Endothelial cell of umbilical vein (primary cell): ENCODE measurements around the gene FAM131B. TPM values are rescaled to one million over a fixed set of nuclear protein-coding genes. Genes with fewer than 3 reads are reported as not detected.

ENCODE experiments used
- BruUV-seq: library from RNA; stranded (reverse); fragments of 400-500 nt; replicated peaks from 2 replicates; lab custom pipeline; 2021; lab: Mats Ljungman, UMichigan
- CTCF ChIA-PET: fragments of 300-600, 350-600 bp; sonication (Branson Sonifier 250); formaldehyde crosslinking; loops from one replicate; lab custom pipeline; 2021; ENCODE audit warnings: antibody characterized with exemption, inconsistent platforms; lab: Charles Lee
- POLR2A ChIA-PET: fragments of 300-600, 350-600 bp; sonication (Branson Sonifier 250); formaldehyde crosslinking; loops from one replicate; lab custom pipeline; 2021; ENCODE audit warnings: antibody characterized with exemption, inconsistent platforms; lab: Charles Lee
- DNase-seq: peaks from one replicate; pipeline ENCODE4 v3.0.0-alpha.2; 2011; ENCODE audit warnings: low read depth, low spot score
- FAIRE-seq: peaks from 2 replicates; lab custom pipeline; 2011; peaks lifted over from hg19 to GRCh38; lab: Jason Lieb, UNC
- H2AFZ ChIP-seq: 2 replicates; pipeline ENCODE4 v1.6.0; 2012; ENCODE audit warnings: low read depth, low read length, control low read depth, inconsistent platforms
- H3K27ac ChIP-seq: 2 replicates; pipeline ENCODE4 v1.5.1; 2011; ENCODE audit warnings: low read depth, mild to moderate bottlenecking, control low read depth, low read length, moderate library complexity; ENCODE audit not compliant: insufficient read depth
- H3K27me3 ChIP-seq, 2 experiments: 2 replicates each; pipeline versions ENCODE4 v1.6.0 to v1.6.1; 2011; ENCODE audit warnings: low read length in 2 of 2, mixed read lengths in 1 of 2; ENCODE audit not compliant: control insufficient read depth in 2 of 2, insufficient read depth in 2 of 2
- H3K36me3 ChIP-seq, 2 experiments: 2 replicates in 1 of 2; 3 replicates in 1 of 2; pipeline ENCODE4 v1.5.1; 2011; ENCODE audit warnings: low read length in 2 of 2, mild to moderate bottlenecking in 1 of 2, moderate library complexity in 1 of 2; ENCODE audit not compliant: control insufficient read depth in 2 of 2, insufficient read depth in 2 of 2; ENCODE audit errors: extremely low read depth in 1 of 2
- H3K4me1 ChIP-seq: 3 replicates; pipeline ENCODE4 v1.5.1; 2011; ENCODE audit warnings: mild to moderate bottlenecking, low read length; ENCODE audit not compliant: control insufficient read depth, insufficient read depth; ENCODE audit errors: extremely low read depth
- H3K4me2 ChIP-seq: 2 replicates; pipeline ENCODE4 v1.6.1; 2011; ENCODE audit warnings: low read length, control low read depth, mixed read lengths; ENCODE audit not compliant: insufficient read depth
- H3K4me3 ChIP-seq, 3 experiments: fragments of 200-600 bp in 1 of 3; sonication (generic), shearing (Covaris generic) in 1 of 3; replicated peaks in 1 of 3; 2 replicates each; pipeline ENCODE4 v1.5.1; 2011 to 2016; ENCODE audit warnings: control low read depth in 3 of 3, low read length in 3 of 3, mild to moderate bottlenecking in 2 of 3, inconsistent platforms in 1 of 3, low read depth in 1 of 3, moderate library complexity in 1 of 3; ENCODE audit not compliant: insufficient read depth in 1 of 3
- H3K79me2 ChIP-seq: 2 replicates; pipeline ENCODE4 v1.6.0; 2012; ENCODE audit warnings: low read length, inconsistent platforms; ENCODE audit not compliant: control insufficient read depth, insufficient read depth
- H3K9ac ChIP-seq: replicated peaks from 2 replicates; pipeline ENCODE3; 2011; ENCODE audit warnings: low read length, control low read depth; ENCODE audit not compliant: insufficient read depth; ENCODE audit errors: extremely low read depth
- H3K9me1 ChIP-seq: replicated peaks from 3 replicates; pipeline ENCODE4 v1.6.0; 2011; ENCODE audit warnings: mild to moderate bottlenecking, low read length; ENCODE audit not compliant: control insufficient read depth, insufficient read depth; ENCODE audit errors: extremely low read depth
- H3K9me3 ChIP-seq: replicated peaks from 2 replicates; pipeline ENCODE4 v1.5.1; 2012; ENCODE audit warnings: low read length, inconsistent platforms; ENCODE audit not compliant: control insufficient read depth, insufficient read depth
- H4K20me1 ChIP-seq: replicated peaks from 2 replicates; pipeline ENCODE3; 2011; ENCODE audit warnings: mild to moderate bottlenecking, low read length; ENCODE audit not compliant: control insufficient read depth, insufficient read depth; ENCODE audit errors: extremely low read depth
- CTCF ChIP-seq, 2 donors: IDR thresholded peaks; 1 replicate in 1 of 2; 2 replicates in 1 of 2; pipeline ENCODE4 v1.5.1; 2011; ENCODE audit warnings: low read length in 2 of 2, mild to moderate bottlenecking in 2 of 2, moderate library complexity in 2 of 2, control low read depth in 1 of 2, inconsistent platforms in 1 of 2, low read depth in 1 of 2; ENCODE audit not compliant: insufficient read depth in 1 of 2; ENCODE audit errors: extremely low read depth in 1 of 2
- EZH2 ChIP-seq: IDR thresholded peaks from 2 replicates; pipeline ENCODE4 v1.6.1; 2012; ENCODE audit warnings: borderline replicate concordance, low read depth, mild to moderate bottlenecking, moderate library complexity, low read length, inconsistent platforms; ENCODE audit not compliant: severe bottlenecking
- FOS ChIP-seq: IDR thresholded peaks from 2 replicates; pipeline ENCODE4 v1.6.1; 2011; ENCODE audit warnings: mild to moderate bottlenecking, low read length, moderate library complexity, borderline replicate concordance; ENCODE audit not compliant: insufficient read depth
- GATA2 ChIP-seq: IDR thresholded peaks from 2 replicates; pipeline ENCODE4 v1.7.0; 2011; ENCODE audit warnings: low read depth, mild to moderate bottlenecking, moderate library complexity, mixed read lengths, low read length; ENCODE audit not compliant: insufficient read length, insufficient read depth
- JUN ChIP-seq: IDR thresholded peaks from 2 replicates; pipeline ENCODE4 v1.6.1; 2011; ENCODE audit warnings: borderline replicate concordance, low read depth; ENCODE audit not compliant: insufficient read length, insufficient read depth
- MAX ChIP-seq: IDR thresholded peaks from 2 replicates; pipeline ENCODE4 v1.6.1; 2011; ENCODE audit not compliant: insufficient read depth, insufficient read length
- MYC ChIP-seq: IDR thresholded peaks from one replicate; pipeline ENCODE4 v1.6.1; 2011; ENCODE audit warnings: mild to moderate bottlenecking, low read depth, low read length
- POLR2A ChIP-seq: IDR thresholded peaks from 2 replicates; pipeline ENCODE4 v1.6.1; 2012; ENCODE audit warnings: low read depth, mild to moderate bottlenecking, control low read depth, low read length
- POLR2AphosphoS5 ChIP-seq: IDR thresholded peaks from 2 replicates; pipeline ENCODE4 v1.6.1; 2012; ENCODE audit warnings: low read depth, mild to moderate bottlenecking, control low read depth, low read length, moderate library complexity; ENCODE audit not compliant: insufficient read depth
- dilution Hi-C: fragments of 300-500 bp; cut with MboI; formaldehyde crosslinking; loops from one replicate; pipeline ENCODE4 v1.15.0; 2019; ENCODE audit warnings: low sequenced_read_pairs; ENCODE audit not compliant: extremely low pct_ligation_motif_present
- intact Hi-C: fragments of 100-400 bp; cut with micrococcal nuclease; formaldehyde crosslinking; loops from one replicate; pipeline ENCODE4 v1.10.0; 2022
- polyA plus RNA-seq, 4 experiments: library from polyadenylated mRNA; depleted of rRNA in 3 of 4; stranded (reverse) in 3 of 4; unstranded in 1 of 4; fragments of >200 nt; gene quantifications; 2 replicates each; pipeline versions ENCODE4 v1.2.1 to v1.2.3, GENCODE V29; 2011 to 2012; ENCODE audit warnings: missing spikeins in 1 of 4
- total RNA-seq: library from RNA; stranded (reverse); gene quantifications from 2 replicates; pipeline ENCODE4 v1.2.3, GENCODE V29; 2021

The FAM131B gene
- total and polyA plus RNA-seq, 2 donors (not counting 3 experiments of a cell fraction or from before 2014, with no cell fraction given), result 1.6 to 1.8 TPM

GRCh38 chr7:143346018-143346417 is 16.5 kb downstream of the FAM131B start:
- Histone ChIP-seq H3K36me3 (no peaks in the 10 kb centered on the region), H2AFZ (peak overlapping the region; percentile 93), H3K9me1 (no peaks in the 10 kb centered on the region), H3K27ac (no peak overlapping the region), H3K9me3 (no peaks in the 10 kb centered on the region), H3K9ac (no peak overlapping the region), H3K79me2 (no peaks in the 10 kb centered on the region), H3K4me2 (no peak overlapping the region), H3K27me3 (peaks cover 20 to 24% of the 10 kb centered on the region in 2 experiments), H3K4me1 (peaks cover 4% of the 10 kb centered on the region), H3K4me3 (no peak overlapping the region), H4K20me1 (no peaks in the 10 kb centered on the region)
- no peak for DNase-seq
- no TSS peak for BruUV-seq
- FAIRE-seq, result no peak
- intact Hi-C loops (no loop called here), dilution Hi-C loops (no loop called here)
- ChIA-PET POLR2A (interaction anchor here (0.9 to 1.1 kb wide), 2 partner anchors 12 to 58 kb away, joined by 3 read pairs; partner anchors contain the start of gene CASP2), CTCF (interaction anchor here (0.6 to 2.3 kb wide), 13 partner anchors 8 to 106 kb away, joined by 3 to 10 read pairs (median 5); partner anchors contain the start of gene ZYX)
- TF ChIP-seq MYC (no peak), MAX (no peak), FOS (no peak), POLR2A (no peak), JUN (no peak), GATA2 (no peak), POLR2AphosphoS5 (no peak), CTCF (IDR thresholded peaks at IDR 0.05; ENCODE audit: extremely low read depth in 1 of 2, insufficient read depth in 1 of 2, low read depth in 1 of 2, low read length in 2 of 2) (no peak), EZH2 (no peak)
